ENCODE measurements around the gene SPACA5B.
"Not testable (repeated sequence)": the region's sequence is repeated elsewhere in the genome, so short reads cannot be mapped to it uniquely, and the experiment has no call there.

The SPACA5B gene

DNA sequence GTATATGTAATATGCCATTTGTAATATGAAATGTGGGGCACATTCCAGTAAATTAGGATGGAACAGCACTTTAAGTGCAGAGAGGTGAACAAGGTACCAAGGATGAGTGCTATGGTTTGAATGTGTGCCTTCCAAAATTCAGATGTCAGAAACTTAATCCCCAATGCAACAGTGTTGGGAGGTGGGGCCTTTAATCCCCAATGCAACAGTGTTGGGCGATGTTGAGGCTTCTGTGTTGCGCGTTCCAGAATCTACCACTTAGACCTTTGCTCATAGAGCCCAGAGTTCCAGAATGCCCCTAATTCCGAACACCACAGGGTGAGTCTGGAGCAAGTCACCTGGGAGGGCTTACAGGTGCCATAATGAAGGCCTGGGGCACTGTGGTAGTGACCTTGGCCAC, at the start of gene SPACA5B:
Gene SPACA5B, plus strand, starts transcription at position 301 of the 400 bp plus-strand sequence. Its CDS starts 62 bp downstream, at position 363.
- DNase-seq: not testable (repeated sequence)

DNA sequence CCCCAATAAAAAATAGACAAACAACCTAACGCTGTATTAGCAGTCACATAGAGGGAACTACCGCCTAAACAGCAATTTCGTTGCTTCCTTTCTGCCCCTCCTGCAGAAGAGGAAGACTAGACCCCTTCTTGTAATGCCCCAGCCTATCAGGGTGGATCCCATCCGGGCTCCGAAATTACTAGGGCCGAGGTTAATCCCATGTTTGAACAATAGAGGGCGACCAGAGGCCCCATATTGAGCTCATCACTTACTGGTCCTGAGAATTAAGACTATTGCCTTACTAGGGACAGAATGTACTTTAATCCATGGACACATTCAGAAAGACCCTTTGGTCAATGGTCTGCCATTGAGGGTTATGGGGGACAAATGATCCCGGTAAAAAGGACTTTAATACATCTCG, 47.2 kb upstream of the SPACA5B start:
- peak; percentile 31 for DNase-seq

DNA sequence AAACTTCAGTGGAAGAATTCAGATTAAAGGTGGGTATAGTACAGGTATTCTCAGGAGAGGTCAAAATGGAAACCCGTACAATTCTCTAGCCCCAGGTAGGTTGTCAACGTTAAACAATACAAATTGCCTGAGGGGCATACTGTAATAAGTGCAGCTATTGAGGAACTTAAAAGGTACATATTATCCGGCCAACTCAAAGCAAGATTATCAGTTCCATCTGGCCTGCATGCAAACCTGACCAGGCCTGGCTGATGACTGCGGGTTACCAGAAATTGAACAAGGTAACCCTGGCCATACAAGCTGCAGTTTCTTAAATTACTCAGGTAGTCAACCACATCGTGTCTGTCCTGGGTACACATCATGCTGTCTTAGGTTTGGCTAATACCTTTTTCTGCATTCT, 46.7 kb upstream of the SPACA5B start:
- no peak for DNase-seq

DNA sequence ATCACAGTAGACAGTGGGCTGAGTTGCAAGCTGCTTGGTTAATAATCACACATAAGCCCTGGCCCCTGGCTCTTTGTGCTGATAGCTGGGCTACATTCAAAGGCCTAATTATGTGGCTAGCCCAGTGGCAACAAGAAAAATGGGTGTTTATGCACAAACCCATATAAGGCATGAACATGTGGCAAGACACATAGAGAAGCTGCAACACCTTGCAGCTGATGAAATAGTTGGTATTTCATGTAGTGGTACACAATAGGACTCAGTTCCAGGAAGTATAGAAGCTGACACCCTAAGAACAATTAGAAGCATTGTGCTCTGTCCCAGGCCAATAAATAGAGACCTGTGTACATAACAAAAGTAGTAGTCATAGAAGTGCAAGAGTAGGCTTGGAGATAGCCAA, 44.3 kb upstream of the SPACA5B start:
- no peak for DNase-seq

DNA sequence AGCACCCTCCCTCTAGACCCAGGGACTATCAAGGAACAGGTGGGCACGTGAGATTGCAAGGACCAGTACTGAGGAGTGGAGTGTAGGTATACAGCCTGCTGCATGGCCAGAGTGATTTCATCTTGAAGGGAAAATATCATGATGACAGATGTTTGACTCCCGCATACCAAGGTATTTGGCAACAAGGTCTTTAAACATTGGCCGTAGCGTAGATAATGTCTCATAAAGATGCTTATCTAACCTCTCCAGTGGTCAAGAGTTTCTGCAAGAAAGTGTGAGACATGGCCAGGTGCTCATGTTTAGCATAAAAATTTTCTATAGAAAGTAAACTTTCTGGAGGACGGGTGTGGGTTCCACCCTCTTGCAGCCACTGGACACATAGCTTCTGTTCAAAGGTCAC, 40.3 kb upstream of the SPACA5B start:
- DNase-seq: no peak

DNA sequence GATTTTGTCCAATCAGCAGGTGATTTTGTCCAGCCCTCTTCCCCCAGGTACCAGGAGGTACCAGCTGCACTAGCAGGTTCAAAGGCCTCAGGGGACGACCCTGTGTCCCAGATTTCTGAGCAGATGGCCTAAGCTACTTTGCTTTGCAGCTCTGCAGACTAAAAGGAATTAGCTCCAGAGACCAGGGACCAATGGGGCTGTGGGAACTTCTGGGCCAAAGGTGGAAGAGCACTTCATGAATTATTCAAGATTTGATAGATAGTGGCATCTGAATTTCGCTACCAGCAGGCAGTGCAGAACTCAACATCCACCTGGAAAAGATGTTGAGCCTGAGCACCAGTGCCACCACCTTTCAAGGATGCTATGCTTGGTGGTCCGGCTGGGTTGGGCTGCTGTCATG, 37.9 kb upstream of the SPACA5B start:
- DNase-seq: not testable (repeated sequence)

DNA sequence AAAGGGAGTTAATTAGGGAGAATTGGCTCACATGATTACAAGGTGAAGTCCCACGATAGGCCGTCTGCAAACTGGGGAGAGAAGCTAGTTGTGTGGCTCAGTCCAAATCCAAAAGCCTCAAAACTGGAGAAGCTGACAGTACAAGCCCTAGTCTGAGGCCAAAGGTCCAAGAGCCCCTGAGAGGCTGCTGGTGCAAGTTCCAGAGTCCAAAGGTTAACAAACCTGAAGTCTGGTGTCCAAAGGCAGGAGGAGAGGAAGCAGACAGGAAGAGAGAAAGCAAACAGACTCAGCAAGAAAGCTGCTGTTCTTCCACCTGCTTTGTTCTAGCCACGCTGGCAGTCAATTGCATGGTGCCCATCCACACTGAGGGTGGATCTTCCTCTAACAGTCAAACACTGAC, 29.0 kb upstream of the SPACA5B start:
- DNase-seq: no peak

DNA sequence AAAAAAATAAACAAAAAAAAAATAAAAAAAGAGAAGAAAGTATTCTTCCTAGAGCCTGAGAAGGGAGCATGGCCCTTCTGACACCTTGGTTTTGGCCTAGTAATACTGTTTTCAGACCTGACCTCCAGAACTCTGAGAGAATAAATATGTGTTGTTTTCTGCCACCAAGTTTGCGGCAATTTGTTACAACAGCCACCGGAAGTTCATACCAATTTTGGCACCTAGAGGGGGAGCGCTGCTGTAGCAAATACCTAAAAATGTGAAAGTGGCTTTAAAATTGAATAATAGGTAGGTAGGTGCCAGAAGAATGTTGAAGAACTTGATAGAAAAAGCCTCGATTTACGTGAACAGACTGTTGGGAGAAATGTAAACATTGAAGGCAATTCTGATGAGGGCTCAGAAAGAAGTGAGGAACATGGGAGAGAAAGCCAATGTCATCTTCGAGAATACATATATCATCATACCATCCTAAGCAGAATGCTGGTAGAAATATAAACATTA, 27.5 kb upstream of the SPACA5B start:
- DNase-seq: no peak

DNA sequence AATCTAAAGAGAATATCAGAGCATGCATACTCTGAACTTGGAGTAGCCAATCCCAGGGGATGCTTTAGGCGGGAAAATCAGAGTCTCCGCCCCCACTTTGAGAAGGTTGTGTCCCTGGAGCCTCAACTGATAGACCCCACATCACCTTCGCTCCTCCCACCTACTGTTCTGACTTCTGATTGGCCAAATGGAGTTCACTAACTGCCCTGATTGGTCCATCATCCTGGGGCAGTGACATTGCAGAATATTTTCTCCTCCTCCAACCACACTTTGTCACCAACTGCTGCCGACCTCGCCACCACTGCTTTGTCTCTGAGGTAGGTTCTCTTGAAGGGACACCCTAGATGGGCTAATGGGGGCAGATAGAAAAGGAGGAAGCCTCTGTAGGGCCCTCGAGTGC, 22.7 kb upstream of the SPACA5B start:
- DNase-seq: no peak

DNA sequence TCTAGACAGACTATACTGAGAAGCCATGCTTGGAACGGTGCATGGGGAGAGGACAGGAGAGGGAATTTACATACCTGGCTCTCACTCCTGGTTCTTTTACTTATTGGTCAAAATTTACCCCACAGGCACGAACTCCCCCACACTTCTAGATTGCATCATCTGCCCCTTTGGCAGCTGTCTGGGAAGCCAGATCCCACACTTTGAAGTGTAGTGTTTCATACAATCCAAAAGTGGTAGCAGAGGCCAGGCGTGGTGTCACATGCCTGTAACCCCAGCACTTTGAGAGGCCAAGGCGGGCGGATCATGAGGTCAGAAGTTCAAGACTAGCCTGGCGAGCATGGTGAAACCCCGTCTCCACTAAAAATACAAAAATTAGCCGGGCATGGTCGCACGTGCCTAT, 5.1 kb upstream of the SPACA5B start:
- DNase-seq: not testable (repeated sequence)

DNA sequence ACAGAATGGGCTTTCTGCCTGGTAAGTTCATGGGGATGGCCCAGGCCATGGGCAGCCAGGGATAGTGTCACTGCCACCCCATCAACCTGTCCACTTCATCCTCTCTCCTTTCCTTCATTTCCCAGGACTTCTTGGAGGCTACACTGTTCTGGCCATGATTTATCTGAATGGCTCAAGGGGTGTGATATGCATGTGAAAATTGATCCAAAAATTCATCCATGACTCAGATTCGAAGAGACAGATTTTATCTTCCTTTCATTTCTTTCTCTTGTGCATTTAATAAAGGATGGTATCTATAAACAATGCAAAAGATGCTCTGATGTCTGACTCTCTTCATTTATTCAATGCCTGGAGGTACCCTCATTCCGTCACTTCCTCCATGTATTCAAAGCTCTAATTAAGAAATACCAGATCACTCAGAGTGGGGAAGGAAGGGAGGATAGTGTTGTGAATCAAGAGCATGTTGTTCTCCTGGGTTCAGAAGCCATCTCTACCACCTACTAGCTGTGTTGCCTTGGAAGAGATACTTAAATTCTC, 1.9 kb downstream of the SPACA5B start:
- DNase-seq: not testable (repeated sequence)

DNA sequence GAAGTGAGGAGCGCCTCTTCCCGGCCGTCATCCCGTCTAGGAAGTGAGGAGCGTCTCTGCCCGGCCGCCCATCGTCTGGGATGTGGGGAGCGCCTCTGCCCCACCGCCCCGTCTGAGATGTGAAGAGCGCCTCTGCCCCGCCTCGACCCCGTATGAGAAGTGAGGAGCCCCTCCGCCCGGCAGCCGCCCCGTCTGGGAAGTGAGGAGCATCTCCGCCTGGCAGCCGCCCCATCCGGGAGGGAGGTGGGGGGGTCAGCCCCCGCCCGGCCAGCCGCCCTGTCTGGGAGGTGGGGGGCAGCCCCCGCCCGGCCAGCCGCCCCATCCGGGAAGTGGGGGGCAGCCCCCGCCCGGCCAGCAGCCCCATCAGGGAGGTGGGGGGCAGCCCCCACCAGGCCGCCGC, 8.7 kb downstream of the SPACA5B start:
- DNase-seq: not testable (repeated sequence)

DNA sequence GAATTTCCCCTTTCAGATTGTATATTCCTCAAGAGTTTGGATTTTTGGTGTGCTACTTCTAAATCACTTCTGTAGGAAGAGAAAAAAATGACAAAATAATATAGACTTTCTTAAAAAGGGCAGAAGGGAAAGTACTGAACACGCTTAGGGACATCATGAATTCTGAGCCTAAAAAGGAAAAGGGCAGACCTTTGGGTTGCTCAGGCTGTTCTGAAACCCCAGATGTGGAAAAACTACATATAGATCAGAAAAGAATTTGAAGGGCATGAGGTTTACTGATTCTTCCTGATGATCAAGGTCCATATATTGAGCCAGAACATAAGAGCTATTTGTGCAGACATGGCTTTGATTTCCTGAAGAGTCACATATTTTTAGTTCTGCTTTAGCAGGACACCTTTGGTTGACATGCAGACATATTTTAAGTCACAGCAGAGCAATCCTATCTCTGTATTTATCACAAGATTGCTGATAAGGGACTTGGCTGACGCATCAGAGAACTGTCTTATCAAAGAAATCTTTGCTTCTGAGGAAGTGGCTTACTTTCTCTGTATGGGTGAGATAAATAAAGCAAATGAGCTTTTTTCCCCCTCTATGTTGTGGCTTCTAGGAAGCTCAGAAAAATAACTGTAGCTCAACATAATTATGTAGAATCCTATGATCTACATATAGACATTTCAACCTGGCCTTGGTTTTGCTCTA, 11.5 kb downstream of the SPACA5B start:
- not testable (repeated sequence) for DNase-seq

DNA sequence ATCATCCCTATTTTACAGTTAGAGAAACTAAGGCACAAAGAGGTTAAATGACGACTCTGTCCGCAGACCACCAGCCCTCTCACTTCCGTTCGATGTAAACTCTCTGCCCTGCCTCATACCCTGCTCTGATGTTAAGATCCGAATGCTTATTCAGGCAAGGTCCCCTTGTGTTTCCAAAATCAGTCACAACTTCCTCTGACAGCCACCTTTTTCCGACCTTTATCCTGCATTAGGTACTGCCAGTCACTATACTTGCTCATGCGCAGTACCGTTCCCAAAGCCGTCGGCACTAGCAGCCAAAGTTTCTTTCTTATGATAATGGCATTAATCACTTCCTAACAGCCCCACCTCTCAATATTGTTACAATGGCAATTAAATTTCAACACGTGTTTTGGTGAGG, 12.3 kb downstream of the SPACA5B start:
- peak; percentile 4 for DNase-seq

DNA sequence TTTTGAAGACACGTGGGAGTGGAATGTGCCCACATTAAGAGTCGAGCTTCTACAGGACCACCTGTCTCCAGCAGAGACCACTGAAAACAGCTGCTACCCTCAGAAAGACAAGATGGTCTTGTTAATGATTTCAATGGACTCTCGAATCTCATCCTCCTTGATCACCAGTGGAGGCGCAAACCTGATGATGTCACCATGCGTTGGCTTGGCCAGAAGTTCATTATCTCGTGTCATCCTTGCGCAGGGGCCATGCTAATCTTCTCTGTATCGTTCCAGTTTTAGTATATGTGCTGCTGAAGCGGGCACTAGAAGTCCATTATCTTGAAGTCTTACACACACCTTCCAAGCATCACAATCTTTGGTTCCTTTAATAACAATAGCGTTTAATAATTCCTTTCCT, 23.3 kb downstream of the SPACA5B start:
- no peak for DNase-seq

DNA sequence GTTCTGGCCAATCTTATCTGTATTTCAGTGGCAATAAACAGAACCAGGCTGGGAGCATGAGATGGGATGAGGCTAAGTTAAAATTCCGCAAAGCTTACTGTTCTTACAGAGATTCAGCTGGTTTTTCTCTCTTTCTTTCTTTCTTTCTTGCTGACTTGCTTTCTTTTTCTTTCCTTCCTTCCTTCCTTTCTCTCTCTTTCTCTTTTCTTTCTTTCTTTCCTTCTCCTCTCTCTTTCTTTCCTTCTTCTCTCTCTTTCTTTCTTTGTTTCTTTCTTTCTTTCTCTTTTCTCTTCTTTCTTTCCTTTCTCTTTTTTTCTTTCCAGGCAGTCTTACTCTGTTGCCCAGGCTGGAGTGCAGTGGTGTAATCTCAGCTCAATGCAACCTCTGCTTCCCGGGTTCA, 24.4 kb downstream of the SPACA5B start:
- no peak for DNase-seq

DNA sequence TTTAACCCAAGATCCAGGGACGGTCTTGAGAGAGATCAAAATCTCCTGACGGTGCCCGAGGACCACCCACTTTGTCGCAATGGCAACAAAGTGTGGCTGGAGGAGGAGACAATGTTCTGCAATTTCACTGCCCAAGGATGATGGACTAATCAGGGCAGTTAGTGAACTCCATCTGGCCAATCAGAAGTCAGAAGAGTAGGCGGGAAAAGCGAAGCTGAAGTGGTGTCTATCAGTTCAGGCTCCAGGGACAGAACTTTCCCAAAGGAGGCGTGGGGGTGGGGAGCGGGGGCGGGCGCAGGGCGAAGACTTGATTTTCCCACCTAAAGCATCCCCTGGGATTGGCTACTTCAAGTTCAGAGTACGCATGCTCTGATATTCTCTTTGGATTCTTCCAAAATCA, 25.6 kb downstream of the SPACA5B start:
- no peak for DNase-seq

DNA sequence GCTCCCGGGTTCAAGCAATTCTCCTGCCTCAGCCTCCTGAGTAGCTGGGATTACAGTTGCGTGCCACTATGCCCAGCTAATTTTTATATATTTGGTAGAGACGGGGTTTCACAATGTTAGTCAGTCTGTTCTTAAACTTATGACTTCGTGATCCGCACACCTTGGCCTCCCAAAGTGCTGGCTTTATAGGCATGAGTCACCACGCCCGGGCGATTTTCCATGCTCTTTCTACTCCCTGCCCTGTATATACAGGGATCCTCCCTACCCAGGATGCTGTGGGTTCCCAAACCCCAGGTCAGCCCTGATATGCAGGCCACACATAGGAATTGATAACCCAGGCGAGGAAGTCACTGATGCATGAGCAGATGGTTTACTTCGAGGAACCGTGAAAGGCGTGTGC, 34.8 kb downstream of the SPACA5B start:
- no peak for DNase-seq

DNA sequence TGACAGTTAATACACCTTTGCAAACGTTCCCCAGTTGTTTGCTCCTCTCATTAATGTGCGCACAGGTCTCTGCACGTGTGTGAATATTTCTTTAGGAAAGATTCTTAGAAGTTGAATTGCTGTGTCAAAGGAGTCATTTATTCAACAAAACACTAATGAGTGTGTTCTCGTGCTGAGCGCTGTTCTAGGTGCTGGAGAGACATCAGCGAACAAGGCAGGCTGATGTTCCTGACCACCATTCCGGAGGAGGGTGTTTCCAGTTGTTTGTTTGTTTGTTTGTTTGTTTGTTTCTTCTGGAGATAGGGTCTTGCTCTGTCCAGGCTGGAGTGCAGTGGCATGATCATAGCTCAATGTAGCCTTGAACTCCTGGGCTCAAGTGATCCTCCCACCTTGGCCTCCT, 35.9 kb downstream of the SPACA5B start:
- not testable (repeated sequence) for DNase-seq

DNA sequence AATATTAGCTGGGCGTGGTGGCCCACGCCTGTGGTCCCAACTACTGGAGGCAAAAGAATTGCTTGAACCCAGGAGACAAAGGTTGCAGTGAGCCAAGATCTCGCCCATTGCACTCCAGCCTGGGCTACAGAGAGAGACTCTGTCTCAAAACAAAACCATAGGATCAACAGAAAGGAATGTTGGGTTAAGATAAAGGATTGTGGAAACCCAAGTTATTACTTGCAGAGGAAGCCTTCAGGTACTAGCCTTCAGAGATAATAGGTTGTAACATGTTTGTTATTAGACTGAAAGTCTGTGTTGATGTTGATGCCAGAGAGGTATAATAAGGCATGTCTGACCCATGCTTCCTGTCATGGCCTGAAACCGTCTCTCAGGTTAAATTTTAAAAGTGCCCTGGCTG, 49.3 kb downstream of the SPACA5B start:
- DNase-seq: no peak

DNA sequence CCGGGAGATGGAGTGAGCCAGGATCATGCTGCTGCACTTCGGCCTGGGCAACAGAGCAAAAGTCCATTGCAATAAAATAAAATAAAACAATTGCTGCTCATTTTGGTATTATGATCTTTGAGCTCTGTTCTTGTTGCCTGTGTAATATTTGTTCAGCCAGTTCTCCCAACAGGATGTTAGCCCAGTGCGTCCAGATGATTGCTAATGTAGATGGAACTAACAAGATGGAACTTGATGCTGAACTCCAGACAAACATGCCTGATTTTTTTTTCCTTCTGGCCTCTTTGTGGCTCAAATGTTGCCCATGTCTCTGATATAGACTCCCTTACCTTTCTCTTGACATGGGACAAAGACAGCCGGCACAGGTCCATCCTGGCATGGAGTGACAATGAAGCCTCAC, 50.4 kb downstream of the SPACA5B start:
- no peak for DNase-seq

DNA sequence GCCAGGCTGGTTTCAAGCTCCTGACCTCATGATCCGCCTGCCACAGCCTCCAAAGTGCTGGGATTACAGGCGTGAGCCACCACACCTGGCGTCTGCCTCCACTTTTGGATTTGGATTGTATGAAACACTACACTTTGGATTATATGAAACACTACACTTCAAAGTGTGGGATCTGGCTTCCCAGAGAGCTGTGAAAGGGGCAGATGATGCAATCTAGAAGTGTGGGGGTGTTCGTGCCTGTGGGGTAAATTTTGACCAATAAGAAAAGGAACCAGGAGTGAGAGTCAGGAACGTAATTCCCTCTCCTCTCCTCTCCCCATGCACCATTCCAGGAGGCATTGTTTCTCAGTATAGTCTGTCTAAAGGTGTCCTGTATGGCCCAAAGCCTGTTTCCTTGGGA, 51.5 kb downstream of the SPACA5B start:
- not testable (repeated sequence) for DNase-seq

Measured in activated T-cell treated with anti-CD3 and anti-CD28 coated beads for 4 hours (primary cell).